Muscle of back (tissue), 10 donors: Measurements from ENCODE around the gene ZMYND10. TPM values are rescaled to one million over a fixed set of nuclear protein-coding genes. Genes with fewer than 3 reads are reported as not detected.

Experiments used
- polyA plus RNA-seq, 10 donors: library from polyadenylated mRNA; unstranded; fragments of 120-200 nt; gene quantifications; one replicate each; pipeline ENCODE4 v1.2.1, GENCODE V29; 2013; ENCODE audit not compliant: insufficient read length in 10 of 10

ZMYND10 gene
- polyA plus RNA-seq, 10 donors: 0.60 to 1.7 (median 0.93) TPM

Other genes with a start within 250 kb of the ZMYND10 start
- 10 to 100 TPM in 9 of 10 donors, 1 to 10 TPM in 1; 9.5 to 38.2 (median 11.4) TPM for gene SEMA3F, start 190.4 kb downstream of the ZMYND10 start, polyA plus RNA-seq
- gene GNAT1, start 154.1 kb downstream of the ZMYND10 start, polyA plus RNA-seq: under 1 TPM in 1 of 10 donors, not detected in 9; 0.31 TPM
- 1 to 10 TPM in 9 of 10 donors, under 1 TPM in 1; 0.98 to 4.6 (median 2.4) TPM for gene SLC38A3, start 140.5 kb downstream of the ZMYND10 start, polyA plus RNA-seq
- 100 to 1,000 TPM; 160 to 205 (median 182) TPM for gene GNAI2, start 109.5 kb downstream of the ZMYND10 start, polyA plus RNA-seq
- gene SEMA3B, start 76.6 kb downstream of the ZMYND10 start, polyA plus RNA-seq: 10 to 100 TPM; 25.1 to 59.2 (median 42.0) TPM
- gene LSMEM2, start 66.6 kb downstream of the ZMYND10 start, polyA plus RNA-seq: 10 to 100 TPM; 13.8 to 39.2 (median 30.1) TPM
- gene IFRD2, start 53.3 kb downstream of the ZMYND10 start, polyA plus RNA-seq: 10 to 100 TPM; 32.0 to 54.6 (median 50.2) TPM
- 1 to 10 TPM; 1.2 to 2.4 (median 1.9) TPM for gene HYAL3, start 46.3 kb downstream of the ZMYND10 start, polyA plus RNA-seq
- 1 to 10 TPM; 4.8 to 7.2 (median 6.3) TPM for gene NAA80, start 46.3 kb downstream of the ZMYND10 start, polyA plus RNA-seq
- gene HYAL1, start 42.2 kb downstream of the ZMYND10 start, polyA plus RNA-seq: 1 to 10 TPM; 1.0 to 3.6 (median 2.0) TPM
- 10 to 100 TPM; 29.1 to 52.0 (median 36.9) TPM for gene HYAL2, start 23.0 kb downstream of the ZMYND10 start, polyA plus RNA-seq
- gene TUSC2, start 17.5 kb downstream of the ZMYND10 start, polyA plus RNA-seq: 10 to 100 TPM; 14.3 to 20.2 (median 15.9) TPM
- gene RASSF1, start 4.9 kb downstream of the ZMYND10 start, polyA plus RNA-seq: 10 to 100 TPM; 31.3 to 43.2 (median 34.4) TPM
- 10 to 100 TPM; 16.9 to 23.2 (median 18.9) TPM for gene NPRL2, start 5.0 kb upstream of the ZMYND10 start, polyA plus RNA-seq
- gene CYB561D2, start 5.1 kb upstream of the ZMYND10 start, polyA plus RNA-seq: 10 to 100 TPM in 1 of 10 donors, 1 to 10 TPM in 9; 5.9 to 10.2 (median 7.0) TPM
- gene TMEM115, start 13.8 kb upstream of the ZMYND10 start, polyA plus RNA-seq: 10 to 100 TPM; 18.5 to 30.8 (median 23.4) TPM
- gene CACNA2D2, start 157.9 kb upstream of the ZMYND10 start, polyA plus RNA-seq: 10 to 100 TPM in 1 of 10 donors, 1 to 10 TPM in 9; 3.6 to 11.0 (median 5.7) TPM
- gene C3orf18, start 222.0 kb upstream of the ZMYND10 start, polyA plus RNA-seq: 10 to 100 TPM; 13.1 to 21.5 (median 16.8) TPM
- 10 to 100 TPM; 14.3 to 18.4 (median 16.2) TPM for gene HEMK1, start 223.8 kb upstream of the ZMYND10 start, polyA plus RNA-seq